H1 (cell line): ENCODE data around the gene SLC6A18. TPM values are rescaled to one million over a fixed set of nuclear protein-coding genes. Genes with fewer than 3 reads are reported as not detected.

Experiments
- CBX5 ChIP-seq: fragments of 300-800, 300-1000 bp; sonication (generic); IDR thresholded peaks from 2 replicates; pipeline ENCODE4 v1.7.1; 2016; ENCODE audit warnings: antibody characterized with exemption, low read length, low read depth
- POU5F1 ChIP-seq: IDR thresholded peaks from 2 replicates; pipeline ENCODE4 v1.6.1; 2011; ENCODE audit warnings: low read depth, mild to moderate bottlenecking, low read length, moderate library complexity
- RAD21 ChIP-seq, 2 experiments: IDR thresholded peaks in 1 of 2; conservative IDR thresholded peaks in 1 of 2; 2 replicates each; pipeline ENCODE4 v1.6.1; 2011; ENCODE audit warnings: low read depth in 2 of 2, low read length in 2 of 2, improper control_type of control experiment in 1 of 2, inconsistent platforms in 1 of 2, mild to moderate bottlenecking in 1 of 2, moderate library complexity in 1 of 2
- TEAD4 ChIP-seq: IDR thresholded peaks from 2 replicates; pipeline ENCODE4 v1.6.1; 2012; ENCODE audit warnings: low read depth, low read length, inconsistent platforms, mixed read lengths
- polyA plus RNA-seq, 7 experiments: library from polyadenylated mRNA; depleted of rRNA in 3 of 7; stranded (reverse) in 5 of 7; unstranded in 2 of 7; fragments of >200 nt in 5 of 7; fragments of 200-250 nt in 2 of 7; gene quantifications; 1 replicate in 5 of 7; 2 replicates in 1 of 7; 4 replicates in 1 of 7; pipeline versions ENCODE4 v1.2.1 to v1.2.3, GENCODE V29; 2011 to 2013; ENCODE audit warnings: missing spikeins in 2 of 7, mixed read lengths in 2 of 7
- total RNA-seq: library from RNA; stranded (reverse); fragmentation: NEBNext Ultra II Directional; extraction: Animal tissue kit (Norgen Biotek cat#: 25700); gene quantifications from 2 replicates; pipeline ENCODE4 v1.2.1, GENCODE V29; 2021
- TF ChIP-seq, protein P1 (sequence below): fragments of 300-600 bp; sonication (generic); IDR thresholded peaks from 2 replicates; pipeline ENCODE4 v1.7.1; 2012; ENCODE audit warnings: low read length, moderate library complexity, mild to moderate bottlenecking, inconsistent platforms; ENCODE audit not compliant: insufficient replicate concordance

SLC6A18 gene
- total and polyA plus RNA-seq, 2 of the 8 experiments (the other 6 are each of a cell fraction or from before 2014, with no cell fraction given), result not detected

DNA sequence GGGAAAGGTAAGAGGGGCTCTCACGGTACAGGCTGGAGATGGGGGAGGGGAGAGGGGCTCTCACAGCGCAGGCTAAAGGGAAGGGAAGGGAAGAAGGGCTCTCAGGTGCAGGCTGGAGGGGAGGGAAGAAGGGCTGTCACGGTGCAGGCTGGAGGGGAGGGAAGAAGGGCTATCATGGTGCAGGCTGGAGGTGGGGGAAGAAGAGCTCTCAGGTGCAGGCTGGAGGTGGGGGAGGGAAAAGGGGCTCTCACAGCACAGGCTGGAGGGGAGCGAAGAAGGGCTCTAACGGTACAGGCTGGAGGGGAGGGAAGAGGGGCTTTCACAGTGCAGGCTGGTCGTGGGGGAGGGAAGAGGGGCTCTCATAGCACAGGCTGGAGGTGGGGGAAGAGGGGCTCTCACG, 4.6 kb downstream of the SLC6A18 start (continued):
- TF ChIP-seq, protein P1, sequence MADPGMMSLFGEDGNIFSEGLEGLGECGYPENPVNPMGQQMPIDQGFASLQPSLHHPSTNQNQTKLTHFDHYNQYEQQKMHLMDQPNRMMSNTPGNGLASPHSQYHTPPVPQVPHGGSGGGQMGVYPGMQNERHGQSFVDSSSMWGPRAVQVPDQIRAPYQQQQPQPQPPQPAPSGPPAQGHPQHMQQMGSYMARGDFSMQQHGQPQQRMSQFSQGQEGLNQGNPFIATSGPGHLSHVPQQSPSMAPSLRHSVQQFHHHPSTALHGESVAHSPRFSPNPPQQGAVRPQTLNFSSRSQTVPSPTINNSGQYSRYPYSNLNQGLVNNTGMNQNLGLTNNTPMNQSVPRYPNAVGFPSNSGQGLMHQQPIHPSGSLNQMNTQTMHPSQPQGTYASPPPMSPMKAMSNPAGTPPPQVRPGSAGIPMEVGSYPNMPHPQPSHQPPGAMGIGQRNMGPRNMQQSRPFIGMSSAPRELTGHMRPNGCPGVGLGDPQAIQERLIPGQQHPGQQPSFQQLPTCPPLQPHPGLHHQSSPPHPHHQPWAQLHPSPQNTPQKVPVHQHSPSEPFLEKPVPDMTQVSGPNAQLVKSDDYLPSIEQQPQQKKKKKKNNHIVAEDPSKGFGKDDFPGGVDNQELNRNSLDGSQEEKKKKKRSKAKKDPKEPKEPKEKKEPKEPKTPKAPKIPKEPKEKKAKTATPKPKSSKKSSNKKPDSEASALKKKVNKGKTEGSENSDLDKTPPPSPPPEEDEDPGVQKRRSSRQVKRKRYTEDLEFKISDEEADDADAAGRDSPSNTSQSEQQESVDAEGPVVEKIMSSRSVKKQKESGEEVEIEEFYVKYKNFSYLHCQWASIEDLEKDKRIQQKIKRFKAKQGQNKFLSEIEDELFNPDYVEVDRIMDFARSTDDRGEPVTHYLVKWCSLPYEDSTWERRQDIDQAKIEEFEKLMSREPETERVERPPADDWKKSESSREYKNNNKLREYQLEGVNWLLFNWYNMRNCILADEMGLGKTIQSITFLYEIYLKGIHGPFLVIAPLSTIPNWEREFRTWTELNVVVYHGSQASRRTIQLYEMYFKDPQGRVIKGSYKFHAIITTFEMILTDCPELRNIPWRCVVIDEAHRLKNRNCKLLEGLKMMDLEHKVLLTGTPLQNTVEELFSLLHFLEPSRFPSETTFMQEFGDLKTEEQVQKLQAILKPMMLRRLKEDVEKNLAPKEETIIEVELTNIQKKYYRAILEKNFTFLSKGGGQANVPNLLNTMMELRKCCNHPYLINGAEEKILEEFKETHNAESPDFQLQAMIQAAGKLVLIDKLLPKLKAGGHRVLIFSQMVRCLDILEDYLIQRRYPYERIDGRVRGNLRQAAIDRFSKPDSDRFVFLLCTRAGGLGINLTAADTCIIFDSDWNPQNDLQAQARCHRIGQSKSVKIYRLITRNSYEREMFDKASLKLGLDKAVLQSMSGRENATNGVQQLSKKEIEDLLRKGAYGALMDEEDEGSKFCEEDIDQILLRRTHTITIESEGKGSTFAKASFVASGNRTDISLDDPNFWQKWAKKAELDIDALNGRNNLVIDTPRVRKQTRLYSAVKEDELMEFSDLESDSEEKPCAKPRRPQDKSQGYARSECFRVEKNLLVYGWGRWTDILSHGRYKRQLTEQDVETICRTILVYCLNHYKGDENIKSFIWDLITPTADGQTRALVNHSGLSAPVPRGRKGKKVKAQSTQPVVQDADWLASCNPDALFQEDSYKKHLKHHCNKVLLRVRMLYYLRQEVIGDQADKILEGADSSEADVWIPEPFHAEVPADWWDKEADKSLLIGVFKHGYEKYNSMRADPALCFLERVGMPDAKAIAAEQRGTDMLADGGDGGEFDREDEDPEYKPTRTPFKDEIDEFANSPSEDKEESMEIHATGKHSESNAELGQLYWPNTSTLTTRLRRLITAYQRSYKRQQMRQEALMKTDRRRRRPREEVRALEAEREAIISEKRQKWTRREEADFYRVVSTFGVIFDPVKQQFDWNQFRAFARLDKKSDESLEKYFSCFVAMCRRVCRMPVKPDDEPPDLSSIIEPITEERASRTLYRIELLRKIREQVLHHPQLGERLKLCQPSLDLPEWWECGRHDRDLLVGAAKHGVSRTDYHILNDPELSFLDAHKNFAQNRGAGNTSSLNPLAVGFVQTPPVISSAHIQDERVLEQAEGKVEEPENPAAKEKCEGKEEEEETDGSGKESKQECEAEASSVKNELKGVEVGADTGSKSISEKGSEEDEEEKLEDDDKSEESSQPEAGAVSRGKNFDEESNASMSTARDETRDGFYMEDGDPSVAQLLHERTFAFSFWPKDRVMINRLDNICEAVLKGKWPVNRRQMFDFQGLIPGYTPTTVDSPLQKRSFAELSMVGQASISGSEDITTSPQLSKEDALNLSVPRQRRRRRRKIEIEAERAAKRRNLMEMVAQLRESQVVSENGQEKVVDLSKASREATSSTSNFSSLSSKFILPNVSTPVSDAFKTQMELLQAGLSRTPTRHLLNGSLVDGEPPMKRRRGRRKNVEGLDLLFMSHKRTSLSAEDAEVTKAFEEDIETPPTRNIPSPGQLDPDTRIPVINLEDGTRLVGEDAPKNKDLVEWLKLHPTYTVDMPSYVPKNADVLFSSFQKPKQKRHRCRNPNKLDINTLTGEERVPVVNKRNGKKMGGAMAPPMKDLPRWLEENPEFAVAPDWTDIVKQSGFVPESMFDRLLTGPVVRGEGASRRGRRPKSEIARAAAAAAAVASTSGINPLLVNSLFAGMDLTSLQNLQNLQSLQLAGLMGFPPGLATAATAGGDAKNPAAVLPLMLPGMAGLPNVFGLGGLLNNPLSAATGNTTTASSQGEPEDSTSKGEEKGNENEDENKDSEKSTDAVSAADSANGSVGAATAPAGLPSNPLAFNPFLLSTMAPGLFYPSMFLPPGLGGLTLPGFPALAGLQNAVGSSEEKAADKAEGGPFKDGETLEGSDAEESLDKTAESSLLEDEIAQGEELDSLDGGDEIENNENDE, result no peak
- TF ChIP-seq POU5F1, result no peak
- no peak for TF ChIP-seq TEAD4
- no peak for TF ChIP-seq RAD21 (IDR thresholded peaks at IDR 0.05 in 1 of 2, conservative IDR thresholded peaks at IDR 0.05 in 1 of 2; ENCODE audit: low read depth in 2 of 2, low read length in 2 of 2)
- no peak for TF ChIP-seq CBX5
- TF ChIP-seq, all 59 proteins: peak for 0
